Fibroblast of lung (primary cell): ENCODE results near the gene TCF21.

Source experiments
- CTCF ChIP-seq, 2 donors: IDR thresholded peaks in 1 of 2; conservative IDR thresholded peaks in 1 of 2; 1 replicate in 1 of 2; 2 replicates in 1 of 2; pipeline ENCODE4 v1.5.1; 2011 to 2012; ENCODE audit warnings: low read length in 2 of 2, control low read depth in 1 of 2, inconsistent platforms in 1 of 2, low read depth in 1 of 2, mild to moderate bottlenecking in 1 of 2
- EZH2 ChIP-seq: IDR thresholded peaks from 2 replicates; pipeline ENCODE4 v1.5.1; 2012; ENCODE audit warnings: low read length, control low read depth, mild to moderate bottlenecking; ENCODE audit errors: missing control alignments

GRCh38 chr6:133906050-133906449 lies 17.1 kb downstream of the TCF21 start:
- TF ChIP-seq EZH2: no peak
- TF ChIP-seq CTCF (conservative IDR thresholded peaks at IDR 0.05 in 1 of 2, IDR thresholded peaks at IDR 0.05 in 1 of 2; ENCODE audit: low read depth in 1 of 2, low read length in 2 of 2): no peak
